ENCODE data around the gene MAP1B. TPM values are rescaled to one million over a fixed set of nuclear protein-coding genes. Genes with fewer than 3 reads are reported as not detected.
A peak's percentile ranks its signal among the peaks of the same experiment; 100 is the strongest.
"Not testable (repeated sequence)": the region's sequence is repeated elsewhere in the genome, so short reads cannot be mapped to it uniquely, and the experiment has no call there.

MAP1B gene
- polyA plus RNA-seq, 2 of the 4 experiments (the other 2 are of a cell fraction): 40.2 to 73.0 TPM

GRCh38 chr5:72167804-72168203, 60.5 kb downstream of the MAP1B start:
- ChIA-PET CTCF (interaction anchor here (1.6 kb wide), 1 partner anchor 12 kb away, joined by 4 read pairs; no protein-coding TSS in a partner anchor), POLR2A (no interaction called here)
- Histone ChIP-seq H3K9me3 (no peaks in the 10 kb centered on the region), H3K4me3 (no peak overlapping the region), H3K4me2 (no peak overlapping the region), H3K27ac (no peak overlapping the region), H3K4me1 (0 out of 3 replicates have a peak, but pooled peaks cover 2% of the 10 kb centered on the region)
- FAIRE-seq: no peak
- WGBS (ENCODE audit: missing lambda C conversion rate): 92% methylated on average over 8 of the region's 8 CpGs
- DNase-seq (ENCODE audit: low read depth in 1 of 2, low spot score in 1 of 2): no peak
- no peak for TF ChIP-seq CEBPB (IDR thresholded peaks at IDR 0.05)
- no peak for ATAC-seq

GRCh38 chr5:72170101-72170500, 62.8 kb downstream of the MAP1B start:
- ATAC-seq (no peak), DNase-seq (ENCODE audit: low read depth in 1 of 2, low spot score in 1 of 2) (no peak), FAIRE-seq (no peak)
- Histone ChIP-seq H3K27ac (no peak overlapping the region), H3K4me3 (no peak overlapping the region), H3K4me2 (no peak overlapping the region), H3K9me3 (no peaks in the 10 kb centered on the region), H3K4me1 (0 out of 3 replicates have a peak, but pooled peaks cover 2% of the 10 kb centered on the region)
- CTCF ChIA-PET: interaction anchor here (0.8 to 1.3 kb wide), 4 partner anchors 10 to 149 kb away, joined by 3 to 4 read pairs (median 3); no protein-coding TSS in a partner anchor
- peak; percentile 2 for TF ChIP-seq MAFK (IDR thresholded peaks at IDR 0.05; ENCODE audit: partially characterized antibody)
- no peak for TF ChIP-seq RFX5 (IDR thresholded peaks at IDR 0.05)
- TF ChIP-seq CBX2 (IDR thresholded peaks at IDR 0.05; ENCODE audit: borderline replicate concordance, low read depth): no peak
- 82% methylated on average over 2 of the region's 2 CpGs for WGBS (ENCODE audit: missing lambda C conversion rate)
- POLR2A ChIA-PET: no interaction called here

- CTCF ChIA-PET; H3K4me3 ChIP-seq; POLR2A ChIA-PET; H3K4me1 ChIP-seq; ATAC-seq; FAIRE-seq; DNase-seq (ENCODE audit: low read depth in 1 of 2, low spot score in 1 of 2); H3K4me2 ChIP-seq; H3K9me3 ChIP-seq; H3K27ac ChIP-seq: not testable (repeated sequence)
- WGBS (ENCODE audit: missing lambda C conversion rate): 85% methylated on average over 3 of the region's 3 CpGs
These were observed 63.9 kb downstream of the MAP1B start for GRCh38 chr5:72171181-72171580.

GRCh38 chr5:72171667-72172066, 64.4 kb downstream of the MAP1B start:
- no peak for TF ChIP-seq ZNF302 (CRISPR knock-in tag; IDR thresholded peaks at IDR 0.05)
- WGBS (ENCODE audit: missing lambda C conversion rate): 94% methylated on average over 6 of the region's 6 CpGs
- no peak for DNase-seq (ENCODE audit: low read depth in 1 of 2, low spot score in 1 of 2)
- no peak overlapping the region for H3K4me3 ChIP-seq
- ATAC-seq: no peak; a peak in 1 of 6 replicates
- H3K4me2 ChIP-seq: no peak overlapping the region
- peaks cover 5% of the 10 kb centered on the region; the same call in 1 of the 3 replicates for H3K4me1 ChIP-seq
- POLR2A ChIA-PET: no interaction called here
- H3K27ac ChIP-seq: no peak overlapping the region
- FAIRE-seq: no peak
- H3K9me3 ChIP-seq: no peaks in the 10 kb centered on the region
- CTCF ChIA-PET: no interaction called here

- Histone ChIP-seq H3K4me1 (peaks cover 15% of the 10 kb centered on the region), H3K4me3 (no peak overlapping the region), H3K27ac (no peak overlapping the region), H3K9me3 (no peaks in the 10 kb centered on the region), H3K4me2 (no peak overlapping the region)
- POLR2A ChIA-PET: no interaction called here
- ATAC-seq (no peak), FAIRE-seq (no peak), DNase-seq (ENCODE audit: low read depth in 1 of 2, low spot score in 1 of 2) (no peak)
- CTCF ChIA-PET: interaction anchor here (0.6 kb wide), 1 partner anchor 9 kb away, joined by 3 read pairs; no protein-coding TSS in a partner anchor
- TF ChIP-seq HMGXB4 (CRISPR knock-in tag; IDR thresholded peaks at IDR 0.05; ENCODE audit: borderline replicate concordance) (no peak), JUN (IDR thresholded peaks at IDR 0.05) (no peak)
- WGBS (ENCODE audit: missing lambda C conversion rate): 91% methylated on average over 4 of the region's 4 CpGs
These were observed 65.5 kb downstream of the MAP1B start for GRCh38 chr5:72172786-72173185.

- WGBS (ENCODE audit: missing lambda C conversion rate): 92% methylated on average over 3 of the region's 3 CpGs
- Histone ChIP-seq H3K27ac (peak overlapping the region in 1 of 2 experiments; percentile 81; a peak in 2 of 6 replicates), H3K4me3 (no peak overlapping the region), H3K4me2 (no peak overlapping the region), H3K9me3 (no peaks in the 10 kb centered on the region), H3K4me1 (peaks cover 48% of the 10 kb centered on the region)
- ChIA-PET CTCF (interaction anchor here (1.2 kb wide), 1 partner anchor 36 kb away, joined by 3 read pairs; no protein-coding TSS in a partner anchor), POLR2A (no interaction called here)
- FAIRE-seq: no peak
- no peak for ATAC-seq
- no peak for DNase-seq (ENCODE audit: low read depth in 1 of 2, low spot score in 1 of 2)
- TF ChIP-seq JUN (IDR thresholded peaks at IDR 0.05) (no peak), JUNB (IDR thresholded peaks at IDR 0.05) (no peak), PHF8 (IDR thresholded peaks at IDR 0.05; ENCODE audit: borderline replicate concordance, low read depth) (no peak), CHD2 (IDR thresholded peaks at IDR 0.05; ENCODE audit: low read length, partially characterized antibody) (no peak), EP300 (IDR thresholded peaks at IDR 0.05) (no peak), KDM1A (IDR thresholded peaks at IDR 0.05; ENCODE audit: low read depth) (no peak), RNF2 (IDR thresholded peaks at IDR 0.05; ENCODE audit: borderline replicate concordance, low read depth) (no peak), ESRRA (IDR thresholded peaks at IDR 0.05; ENCODE audit: borderline replicate concordance, low read length) (no peak), E2F6 (IDR thresholded peaks at IDR 0.05; ENCODE audit: borderline replicate concordance, low read depth) (no peak), RCOR1 (IDR thresholded peaks at IDR 0.05; ENCODE audit: low read depth, low read length) (no peak), NFE2L2 (conservative IDR thresholded peaks at IDR 0.05; ENCODE audit: low read length) (no peak), SREBF2 (IDR thresholded peaks at IDR 0.05) (no peak), HMGXB4 (CRISPR knock-in tag; IDR thresholded peaks at IDR 0.05; ENCODE audit: borderline replicate concordance) (no peak), POLR2A (IDR thresholded peaks at IDR 0.05; ENCODE audit: low read length) (no peak), ZSCAN20 (CRISPR knock-in tag; IDR thresholded peaks at IDR 0.05) (no peak), BHLHE40 (IDR thresholded peaks at IDR 0.05; ENCODE audit: low read depth, low read length) (no peak), CBX2 (IDR thresholded peaks at IDR 0.05; ENCODE audit: borderline replicate concordance, low read depth) (no peak)
These were observed 70.3 kb downstream of the MAP1B start for GRCh38 chr5:72177538-72177937.
